NCI-H345 treated with DMSO at 0.1 percent for 48 hours (cell line): ENCODE measurements around the gene SUGCT.

Experiments used
- DNase-seq: peaks from one replicate; lab custom pipeline; 2025; ENCODE audit not compliant: unreplicated experiment; lab: John Stamatoyannopoulos, UW

The SUGCT gene

DNA sequence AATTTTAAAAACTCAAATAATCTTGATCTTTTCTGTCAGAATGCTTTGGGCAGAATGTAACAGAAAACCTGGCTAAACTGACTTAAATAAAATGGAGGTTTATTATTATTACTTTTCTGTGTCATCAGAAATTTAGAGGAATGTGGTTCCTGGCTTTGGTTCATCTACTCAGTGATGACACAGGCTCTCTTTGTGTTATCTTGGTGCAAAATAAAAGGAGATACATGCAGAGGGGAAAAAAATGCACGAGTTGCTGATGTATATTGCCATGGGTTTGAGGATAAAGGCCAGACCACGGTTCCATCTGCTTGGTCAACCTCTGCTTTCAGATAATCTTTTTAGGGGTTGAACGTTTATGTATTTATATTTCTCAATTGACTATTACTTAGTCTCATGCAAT lies 181.4 kb downstream of the SUGCT start:
- DNase-seq, result no peak

DNA sequence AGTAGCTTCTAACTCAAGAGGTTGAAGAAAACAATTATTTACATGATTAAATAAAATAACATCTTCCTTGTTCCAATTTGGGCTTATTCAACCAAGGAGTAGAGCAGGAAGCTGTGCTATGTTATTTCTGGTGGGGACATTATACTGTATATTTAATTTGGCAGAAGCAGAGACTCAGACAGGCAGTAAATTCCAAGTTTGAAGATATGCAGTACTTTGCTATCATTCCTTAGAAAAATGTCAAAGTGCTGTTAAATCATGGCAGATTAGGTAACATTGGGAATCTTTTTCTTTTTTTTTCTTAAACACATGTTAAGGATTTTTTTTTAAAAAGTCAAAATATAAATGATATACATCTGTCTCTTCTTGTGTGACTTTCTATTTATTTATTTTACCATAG lies 190.1 kb downstream of the SUGCT start:
- no peak for DNase-seq

DNA sequence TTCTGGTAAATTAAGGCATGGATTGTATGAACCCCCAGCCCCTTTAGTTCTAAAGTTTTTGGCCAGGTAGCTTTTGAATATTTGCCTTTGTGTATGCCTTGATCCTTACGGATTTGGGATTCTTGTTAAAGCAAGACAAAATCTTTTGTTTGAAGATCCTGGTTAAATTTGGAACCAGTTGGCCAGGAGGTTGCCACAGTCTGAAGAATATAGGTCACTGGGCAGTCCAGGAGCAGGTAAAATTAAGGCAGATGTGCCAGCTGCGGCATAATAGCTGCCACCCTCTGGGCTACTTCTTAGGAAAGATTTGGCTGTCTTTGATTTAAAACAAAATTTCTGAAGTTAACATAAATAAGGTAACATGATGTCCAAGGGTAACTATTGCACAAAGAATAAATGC lies 192.3 kb downstream of the SUGCT start:
- no peak for DNase-seq

DNA sequence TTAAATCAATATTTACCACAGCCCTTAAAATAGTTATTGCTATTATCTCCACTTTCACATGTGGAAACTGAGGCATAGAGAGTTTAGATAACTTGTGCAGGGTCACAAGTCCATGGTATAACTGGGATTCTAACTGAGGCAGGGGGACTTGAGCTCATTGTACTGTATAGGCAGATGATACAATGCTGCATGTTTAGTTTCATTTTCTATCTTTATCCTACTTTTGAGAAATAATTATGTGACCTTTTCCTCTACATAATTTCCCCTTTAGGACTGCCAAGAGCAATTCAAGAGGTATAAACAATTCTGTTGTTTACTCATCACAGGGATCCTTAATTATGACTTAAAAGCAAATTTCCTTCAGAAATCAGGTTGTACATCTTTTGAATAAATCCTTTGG lies 193.1 kb downstream of the SUGCT start:
- no peak for DNase-seq

DNA sequence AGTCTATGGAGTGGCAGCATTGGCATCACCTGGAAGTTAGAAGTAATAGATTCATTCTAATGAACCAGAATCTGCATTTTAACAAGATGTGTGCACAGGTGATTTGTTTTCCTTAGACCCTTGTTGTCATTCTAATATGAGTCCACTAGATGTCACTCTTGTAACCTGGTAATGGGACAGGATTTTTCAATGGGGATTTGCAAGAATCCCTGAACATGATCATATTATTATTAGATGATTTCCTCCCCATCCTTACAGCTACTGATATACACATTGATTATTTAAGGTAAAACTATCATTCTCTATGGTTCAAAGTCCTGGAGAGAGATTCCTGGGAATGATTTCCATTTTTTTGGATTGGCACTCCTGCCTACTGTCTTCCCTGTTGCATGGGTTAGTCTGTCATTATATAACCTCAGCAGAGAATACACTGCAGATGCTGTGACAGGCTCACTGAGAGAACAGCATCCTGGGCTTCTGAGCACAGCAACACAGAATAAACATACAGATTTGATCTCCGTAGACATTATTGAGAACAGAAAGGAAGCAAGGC lies 194.9 kb downstream of the SUGCT start:
- DNase-seq, result peak; percentile 6

DNA sequence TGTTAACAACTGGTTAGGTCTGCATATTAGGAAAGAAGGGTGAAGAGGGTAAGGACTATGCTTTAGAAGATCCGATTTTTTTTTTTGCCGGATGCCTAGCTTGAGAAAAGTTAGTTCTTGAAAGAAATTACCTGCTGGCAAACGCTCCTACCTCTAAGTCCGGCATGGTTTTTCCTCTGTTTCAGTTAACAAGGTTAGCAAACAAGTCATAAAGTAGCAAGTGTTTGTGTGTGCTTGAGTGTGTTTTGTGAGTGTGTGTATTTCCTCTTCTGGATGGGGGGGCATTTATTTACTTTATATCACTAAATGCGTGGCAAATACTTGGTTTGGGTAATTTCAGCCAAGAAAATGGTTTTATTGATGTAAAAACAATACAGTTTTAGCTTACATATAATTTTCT lies 195.6 kb downstream of the SUGCT start:
- no peak for DNase-seq

DNA sequence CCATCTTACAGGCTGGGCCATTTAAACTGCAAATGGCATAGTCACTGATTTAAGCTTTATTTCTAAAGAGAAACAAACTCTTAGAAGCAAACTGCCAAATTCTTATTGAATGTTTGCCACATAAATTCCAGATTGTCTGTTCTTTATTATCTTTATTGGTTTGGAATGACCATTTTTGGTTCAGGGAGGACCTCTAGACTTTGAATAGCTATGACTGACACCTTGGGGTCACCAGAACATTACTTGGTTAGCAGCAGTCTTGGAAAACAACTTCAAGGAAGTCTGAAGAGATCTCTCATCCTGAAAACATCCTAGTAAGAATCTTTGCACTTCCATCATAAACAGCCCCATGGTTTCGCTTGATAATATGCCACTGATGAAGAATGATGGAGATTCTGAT lies 197.1 kb downstream of the SUGCT start:
- DNase-seq, result no peak

DNA sequence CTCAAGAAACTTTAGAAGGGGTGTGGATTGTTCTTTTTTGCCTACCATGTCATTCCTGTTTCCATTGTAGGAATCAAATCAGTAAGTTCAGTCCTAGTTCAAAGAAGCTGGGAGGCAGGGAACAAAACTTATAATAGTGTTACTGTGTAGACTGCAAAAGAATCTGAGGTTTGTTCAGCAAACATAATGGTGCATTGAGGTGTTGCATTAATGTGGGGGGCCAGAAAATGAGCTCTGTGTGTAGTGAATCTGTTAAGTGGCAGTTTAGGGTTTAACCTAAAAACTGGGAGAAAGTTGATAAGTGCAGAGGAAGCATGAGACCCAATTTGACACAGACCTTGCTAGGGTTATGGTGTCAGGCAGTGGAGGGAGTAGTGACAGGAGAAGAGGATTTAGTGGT lies 197.7 kb downstream of the SUGCT start:
- DNase-seq, result no peak

DNA sequence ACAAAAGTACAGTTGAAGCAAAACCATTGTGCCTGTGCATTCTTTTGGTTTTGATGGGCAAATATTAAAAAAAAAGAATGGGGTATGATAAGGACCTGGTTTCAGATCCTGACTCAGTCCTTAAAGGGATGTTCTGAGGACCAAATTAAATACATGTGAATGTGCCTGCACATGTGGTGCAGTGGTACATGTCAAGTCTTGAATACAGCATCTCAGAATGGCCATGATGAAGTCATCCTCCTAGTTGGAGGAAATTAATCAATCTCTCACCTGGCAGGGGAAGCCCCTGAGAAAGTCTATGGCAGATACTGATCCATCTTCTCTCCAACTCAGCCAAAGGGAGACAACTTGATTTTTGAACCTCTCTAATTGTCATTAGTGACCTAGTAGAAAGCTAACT lies 207.0 kb downstream of the SUGCT start:
- no peak for DNase-seq

DNA sequence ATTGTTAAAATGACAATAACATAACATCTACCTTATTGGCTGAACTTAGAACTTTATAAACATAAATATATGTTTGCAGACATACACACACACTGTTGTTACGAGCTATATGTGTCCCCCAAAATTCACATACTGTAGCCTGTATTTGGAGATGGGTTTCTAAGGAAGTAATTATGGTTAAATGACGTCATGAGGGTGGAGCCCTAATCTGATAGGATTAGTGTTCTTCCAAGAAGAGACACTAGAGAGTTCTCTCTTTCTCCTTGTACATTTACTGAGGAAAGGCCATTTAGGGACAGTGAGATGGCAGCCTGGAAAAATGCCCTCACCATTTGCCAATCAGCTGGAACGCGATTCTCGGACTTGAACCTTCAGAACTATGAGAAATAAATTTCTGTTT lies 211.7 kb downstream of the SUGCT start:
- DNase-seq, result no peak

DNA sequence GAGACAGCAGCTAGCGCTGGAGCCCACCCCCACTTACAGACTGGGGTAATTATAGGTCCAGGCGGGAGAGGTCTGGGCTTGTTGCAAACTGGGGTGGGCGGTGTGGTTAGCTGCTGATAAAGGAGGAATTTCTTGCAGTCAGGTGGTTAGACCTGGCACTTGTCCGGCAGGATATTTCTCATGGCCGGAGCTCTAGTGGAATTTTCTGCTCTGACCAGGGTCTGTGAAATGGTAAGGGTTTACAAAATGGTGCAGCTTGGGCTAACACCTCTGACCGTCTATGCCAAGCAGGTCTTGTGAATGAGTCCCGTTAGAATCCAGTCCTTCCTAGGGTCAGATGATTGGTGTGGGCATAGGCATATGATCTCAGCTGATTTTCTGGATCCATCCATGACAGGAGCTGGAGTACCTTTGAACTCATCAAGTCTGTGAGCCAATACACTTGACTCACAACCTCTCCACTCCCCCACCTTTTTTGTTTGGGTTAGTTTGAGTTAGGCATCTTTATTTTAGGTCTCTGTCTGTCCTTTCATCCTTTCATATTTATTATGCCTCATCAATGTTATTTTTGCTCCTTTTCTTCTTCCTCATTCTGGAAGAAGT lies 213.4 kb downstream of the SUGCT start:
- no peak for DNase-seq

DNA sequence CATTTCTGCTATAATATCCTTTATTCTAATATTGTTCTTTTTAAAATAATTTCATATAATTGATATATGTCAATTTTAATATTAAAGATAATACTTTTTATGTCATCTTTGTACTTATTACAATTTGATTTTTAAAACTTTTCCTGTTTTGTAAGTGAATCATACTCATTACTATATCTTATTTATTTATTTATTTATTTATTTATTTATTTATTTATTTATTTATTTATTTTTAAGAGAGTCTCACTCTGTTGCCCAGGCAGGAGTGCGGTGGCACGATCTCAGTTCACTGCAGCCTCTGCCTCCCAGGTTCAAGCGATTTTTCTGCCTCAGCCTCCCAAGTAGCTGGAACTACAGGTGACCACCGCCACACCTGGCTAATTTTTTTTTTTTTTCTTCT lies 215.3 kb downstream of the SUGCT start:
- DNase-seq, result no peak

DNA sequence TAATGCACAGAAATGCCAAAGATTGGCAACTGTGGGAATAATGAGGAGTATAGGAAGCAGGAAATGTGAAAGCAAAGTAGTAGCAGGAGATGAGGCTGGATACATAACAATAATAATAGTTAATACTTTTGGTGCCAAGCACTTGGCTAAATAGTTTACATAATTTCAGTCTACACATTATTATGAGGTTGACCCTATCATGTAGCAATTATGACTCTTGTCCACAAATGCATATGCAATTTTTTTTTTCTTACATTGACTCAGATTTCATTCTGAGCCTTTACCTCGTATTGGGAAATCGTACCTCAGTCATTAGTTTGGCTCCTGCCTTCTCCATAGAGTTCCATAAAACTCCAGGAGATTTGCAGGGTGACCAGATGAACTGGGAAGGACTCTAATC lies 219.9 kb downstream of the SUGCT start:
- no peak for DNase-seq

DNA sequence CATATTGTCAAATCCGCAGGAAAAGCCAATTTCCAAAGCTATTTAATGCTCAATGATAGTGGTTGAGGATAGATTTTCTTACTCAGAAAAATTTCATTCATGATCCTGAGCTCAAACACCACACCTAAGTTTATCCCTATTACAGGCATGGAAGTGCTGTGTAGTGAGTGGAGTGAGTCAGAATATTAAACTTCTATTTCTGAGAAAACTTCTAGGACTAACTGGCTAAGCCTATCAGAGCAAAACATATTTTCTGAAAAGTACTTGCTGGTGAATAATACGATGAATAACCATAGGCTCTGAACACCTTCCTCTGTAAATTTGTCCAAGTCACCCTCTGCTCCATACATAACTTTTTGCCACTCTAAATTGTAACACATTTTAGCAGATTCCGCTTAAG lies 221.5 kb downstream of the SUGCT start:
- no peak for DNase-seq

DNA sequence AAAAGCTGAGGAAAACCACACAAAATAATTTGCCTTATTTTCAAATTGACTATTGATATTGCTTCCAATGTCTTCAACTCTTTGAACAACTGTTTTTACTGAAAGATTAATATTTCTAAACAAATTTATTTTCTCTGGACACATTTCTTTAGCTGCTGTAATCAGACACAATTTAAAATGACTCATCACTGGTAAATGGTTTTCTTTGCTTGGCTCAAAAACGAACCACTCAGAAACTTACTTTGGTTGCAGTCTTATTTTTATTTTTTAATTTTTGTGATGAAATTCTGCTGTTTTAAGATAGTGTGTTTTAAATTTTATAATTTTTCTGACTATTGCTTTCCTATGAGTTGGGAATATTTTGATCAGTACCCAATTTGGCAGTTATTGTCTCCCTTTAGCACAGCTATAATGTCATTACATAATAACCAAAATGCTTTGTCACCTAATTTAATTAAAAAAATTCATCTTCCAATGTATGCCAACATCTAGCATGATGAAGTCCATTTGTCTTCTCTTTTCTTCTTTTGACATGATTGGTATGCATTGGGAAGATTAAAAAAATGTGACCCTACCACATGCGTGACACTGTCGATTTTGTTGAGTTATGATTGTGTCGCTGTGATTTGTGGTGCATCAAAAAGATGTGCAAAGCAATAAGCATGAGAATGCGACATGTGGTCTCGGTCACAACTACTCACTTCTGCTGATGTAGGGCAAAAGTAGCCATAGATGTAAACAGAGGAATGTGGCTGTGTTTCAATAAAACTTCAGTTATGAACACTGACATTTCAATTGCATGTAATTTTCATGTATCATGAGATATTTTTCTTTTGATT lies 222.3 kb downstream of the SUGCT start:
- no peak for DNase-seq

DNA sequence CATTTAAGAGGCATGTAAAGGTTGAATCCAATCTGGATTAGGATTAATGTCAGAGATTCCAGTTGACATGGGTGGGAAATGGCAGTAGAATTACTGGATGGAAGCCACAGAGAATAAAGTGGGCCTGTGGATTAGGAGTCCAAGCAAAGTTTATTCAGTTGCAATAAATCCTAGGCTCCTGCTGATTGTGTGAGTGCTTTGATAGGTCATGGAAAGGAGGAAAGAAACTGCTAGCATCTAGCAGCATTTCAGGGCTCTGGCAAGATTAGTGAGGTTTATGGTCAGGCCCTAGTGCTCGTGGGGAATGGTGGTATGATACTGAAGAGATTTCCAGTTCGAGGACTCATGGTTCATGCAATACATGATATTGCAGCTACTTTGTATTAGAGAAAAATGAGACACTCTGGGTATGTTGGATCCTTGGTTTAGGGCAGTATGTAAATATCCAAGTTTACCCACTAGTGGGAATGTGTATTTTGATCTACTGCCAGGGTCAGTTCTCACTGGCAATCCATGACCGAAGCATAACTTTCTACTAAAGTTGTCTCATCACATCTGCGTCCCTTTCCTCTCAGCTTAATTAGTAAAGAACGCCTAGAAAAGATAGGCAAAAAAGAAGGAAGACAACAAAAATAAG lies 235.0 kb downstream of the SUGCT start:
- DNase-seq, result no peak

DNA sequence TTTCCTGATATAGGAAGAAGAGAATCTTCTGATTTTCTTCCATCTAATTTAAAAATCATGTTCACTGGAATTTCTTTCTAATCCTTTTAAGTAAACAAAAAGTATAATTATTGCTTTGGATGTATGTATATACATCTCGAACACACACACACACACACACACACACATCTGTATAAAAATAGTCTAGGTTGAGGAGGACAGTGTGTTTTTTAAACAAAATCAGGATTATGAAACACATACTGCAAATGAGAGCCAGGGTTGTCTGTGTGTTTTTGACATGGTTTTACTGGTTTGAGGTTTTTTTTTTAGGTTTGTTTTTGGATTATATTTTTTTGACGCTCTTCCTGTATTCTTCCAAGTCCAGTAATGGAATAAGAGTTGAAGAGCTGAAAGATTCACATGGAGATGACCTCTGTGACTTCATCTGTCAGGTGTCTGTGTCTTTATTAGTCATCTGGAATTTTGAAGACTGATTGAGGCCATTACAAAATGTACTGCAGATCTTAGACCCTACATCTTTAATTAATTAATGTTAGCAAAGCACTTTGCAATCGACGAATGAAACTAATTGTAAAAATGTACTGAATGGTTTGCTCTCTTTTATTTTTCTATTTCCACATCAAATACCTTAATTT lies 237.1 kb downstream of the SUGCT start:
- no peak for DNase-seq

DNA sequence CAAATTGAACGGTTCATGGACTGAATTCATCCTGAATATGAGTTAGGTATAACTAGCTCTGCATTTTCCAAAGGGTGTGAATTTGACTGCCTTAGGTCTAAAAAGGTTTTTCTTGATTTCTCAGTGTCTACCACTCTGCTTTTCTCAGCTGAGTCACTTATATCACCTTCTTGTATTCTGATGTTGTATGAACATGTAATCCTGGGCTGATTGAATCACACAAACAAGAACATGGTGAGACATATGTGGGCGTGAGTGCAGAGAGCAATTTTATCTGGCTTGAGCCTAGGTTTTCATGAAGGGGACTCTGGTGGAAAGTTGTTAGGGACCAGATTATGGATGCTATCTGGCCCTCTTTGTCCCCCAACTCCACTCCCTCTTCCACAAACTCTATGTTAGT lies 239.8 kb downstream of the SUGCT start:
- DNase-seq, result no peak

DNA sequence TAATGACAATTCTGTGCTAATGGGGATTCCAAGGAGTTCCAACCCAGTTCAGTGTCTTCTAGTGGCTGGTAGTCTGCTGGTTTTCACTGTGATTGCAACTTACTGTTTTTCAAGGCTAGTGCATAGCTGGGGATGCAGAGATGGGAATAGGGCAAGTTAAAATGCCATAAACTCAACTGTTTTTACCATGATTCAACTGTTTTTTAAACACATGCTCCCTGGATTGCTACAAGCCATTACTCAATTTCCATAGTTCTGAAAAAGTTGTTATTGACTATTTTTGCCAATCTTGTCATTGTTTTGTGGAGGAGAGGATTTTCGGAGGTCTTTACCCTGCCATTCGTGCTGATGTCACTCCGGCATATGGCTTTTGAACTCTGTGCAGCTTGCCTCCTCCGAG lies 245.3 kb downstream of the SUGCT start:
- DNase-seq, result no peak

DNA sequence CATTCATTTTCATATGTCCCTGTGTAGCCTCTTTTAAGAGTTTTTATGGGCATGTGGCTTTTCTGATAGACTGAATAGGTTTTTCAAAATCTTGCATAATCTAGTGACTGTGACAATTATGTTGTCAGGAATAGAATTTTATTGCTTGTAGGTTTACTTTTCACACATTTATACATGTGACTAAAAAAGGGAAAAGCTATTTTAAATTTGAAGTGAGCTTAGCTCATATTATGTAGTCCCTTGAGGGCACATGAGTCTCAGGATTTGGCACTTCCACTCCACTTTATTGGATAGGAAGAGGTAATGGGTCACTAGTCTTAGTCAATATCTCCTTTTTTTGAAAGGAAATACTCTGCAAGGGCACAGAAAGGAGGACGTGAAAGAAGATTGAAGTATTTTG lies 247.3 kb downstream of the SUGCT start:
- DNase-seq, result no peak

DNA sequence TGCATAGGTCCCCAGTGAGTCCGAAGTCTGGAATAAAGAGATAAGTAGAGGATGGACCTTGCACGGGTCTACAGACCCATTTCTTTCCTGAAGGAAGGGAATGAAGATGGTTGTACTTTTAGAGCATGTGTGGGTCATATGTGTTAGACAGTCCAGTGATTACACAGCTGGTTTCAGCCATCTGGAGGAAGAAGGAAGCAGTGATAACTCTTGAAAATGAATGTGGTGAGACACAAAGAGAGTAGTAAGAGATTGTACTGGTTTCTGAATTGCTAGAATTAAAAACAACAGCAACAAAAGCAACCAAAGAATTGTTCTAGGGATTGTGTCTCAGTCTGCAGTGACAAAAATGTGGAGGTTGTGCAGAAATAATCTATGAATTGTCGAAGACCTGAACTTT lies 258.9 kb downstream of the SUGCT start:
- no peak for DNase-seq

DNA sequence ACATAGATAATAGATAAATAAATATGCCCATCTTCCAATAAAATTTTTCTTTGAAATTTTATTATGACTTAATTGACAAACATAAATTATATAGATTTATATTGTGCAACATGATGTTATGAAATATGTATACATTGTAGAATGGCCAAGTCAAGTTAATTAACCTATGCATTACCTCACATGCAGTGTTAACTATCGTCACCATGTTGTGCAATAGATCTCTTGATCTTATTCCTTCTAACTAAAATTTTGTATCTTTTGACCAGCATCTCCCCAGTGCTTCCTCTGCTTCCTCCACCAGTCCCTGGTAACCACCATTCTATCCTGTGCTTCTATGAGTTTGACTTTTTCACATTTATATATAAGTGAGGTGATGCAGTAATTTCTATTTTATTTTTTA lies 259.6 kb downstream of the SUGCT start:
- no peak for DNase-seq
